Uterus (tissue), 2 donors: Measurements from ENCODE around the gene PRDX1.

ENCODE experiments used
- CTCF ChIP-seq, 4 experiments: fragments of 200-600 bp in 2 of 4; fragments of 450-650 bp in 2 of 4; sonication (generic) in 2 of 4; IDR thresholded peaks; one replicate each; pipeline ENCODE4 v1.5.1; 2016 to 2019; ENCODE audit warnings: antibody characterized with exemption in 4 of 4, mild to moderate bottlenecking in 2 of 4, moderate library complexity in 1 of 4
- POLR2A ChIP-seq, 2 donors: fragments of 450-650 bp; IDR thresholded peaks; one replicate each; pipeline ENCODE4 v1.6.1; 2016; ENCODE audit warnings: antibody characterized with exemption in 2 of 2, mild to moderate bottlenecking in 1 of 2, moderate library complexity in 1 of 2

DNA sequence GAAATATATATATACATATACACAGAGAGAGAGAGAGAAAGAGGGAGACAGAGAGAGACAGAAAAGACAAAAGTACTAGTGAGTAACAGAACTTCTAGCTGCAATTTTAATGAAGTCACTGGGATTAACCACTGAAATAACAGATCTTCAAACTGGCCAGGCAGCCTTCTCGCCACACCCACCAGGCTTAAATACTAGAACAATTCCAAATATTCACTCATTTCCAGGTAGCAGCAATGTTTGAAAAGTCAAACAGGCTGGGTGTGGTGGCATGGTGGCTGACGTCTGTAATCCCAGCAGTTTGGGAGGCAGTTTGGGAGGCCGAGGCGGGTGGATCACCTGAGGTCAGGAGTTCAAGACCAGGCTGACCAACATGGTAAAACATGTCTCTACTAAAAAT, 5.2 kb downstream of the PRDX1 start:
- TF ChIP-seq POLR2A (IDR thresholded peaks at IDR 0.05) (no peak), CTCF (IDR thresholded peaks at IDR 0.05) (no peak)
